Suprapubic skin (tissue), 3 donors: ENCODE results near the gene MAP2K5.

Experiments used
- EP300 ChIP-seq: sonication (generic); formaldehyde crosslinking; IDR thresholded peaks from one replicate; pipeline ENCODE4 v1.6.1; 2017; ENCODE audit warnings: antibody characterized with exemption
- POLR2A ChIP-seq, 2 donors: fragments of 450-650 bp; IDR thresholded peaks; one replicate each; pipeline ENCODE4 v1.6.1; 2017; ENCODE audit warnings: antibody characterized with exemption in 2 of 2, mild to moderate bottlenecking in 2 of 2, moderate library complexity in 2 of 2
- TF ChIP-seq, protein P1 (sequence below), 2 donors: fragments of 200-600 bp in 1 of 2; fragments of 450-650 bp in 1 of 2; sonication (generic) in 1 of 2; IDR thresholded peaks; one replicate each; pipeline ENCODE4 v1.5.1; 2016 to 2019; ENCODE audit warnings: antibody characterized with exemption in 2 of 2, mild to moderate bottlenecking in 1 of 2, moderate library complexity in 1 of 2

DNA sequence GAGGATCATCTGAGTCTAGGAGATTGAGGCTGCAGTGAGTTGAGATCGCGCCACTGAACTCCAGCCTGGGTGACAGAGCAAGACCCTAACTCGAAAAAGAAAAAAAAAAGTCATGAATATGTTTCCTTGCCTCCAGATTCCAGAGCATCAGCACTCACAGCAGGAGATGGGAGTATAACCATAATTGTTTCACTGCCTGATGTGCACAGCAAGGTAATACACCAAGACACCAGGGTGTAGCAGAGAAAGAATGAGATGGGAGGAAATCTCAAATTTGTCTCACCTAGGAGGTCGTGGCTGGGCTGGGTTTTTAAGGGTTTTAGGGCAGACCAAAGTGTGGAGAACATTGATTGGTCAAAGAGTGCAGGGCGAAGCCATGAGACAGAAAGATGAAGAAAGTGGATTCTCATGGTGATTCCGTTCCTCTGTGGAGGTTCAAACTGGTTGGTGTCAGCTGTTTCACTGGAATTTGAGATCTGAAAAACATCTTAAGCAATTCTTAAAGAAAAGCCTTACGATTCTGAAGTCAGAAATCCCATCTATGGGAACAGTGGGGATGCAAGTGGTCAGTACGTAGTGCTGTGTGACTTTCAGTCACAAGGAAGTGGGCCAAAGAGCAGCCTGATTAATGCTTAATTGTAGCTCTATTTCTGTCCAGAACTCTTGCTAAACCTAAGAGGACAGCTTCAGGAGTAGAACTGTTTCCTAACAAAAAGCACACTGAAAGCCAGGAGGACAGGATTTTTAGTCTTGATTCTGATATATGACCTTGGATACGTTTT lies 29.4 kb upstream of the MAP2K5 start:
- TF ChIP-seq POLR2A (IDR thresholded peaks at IDR 0.05) (no peak), EP300 (no peak)
- TF ChIP-seq, protein P1, sequence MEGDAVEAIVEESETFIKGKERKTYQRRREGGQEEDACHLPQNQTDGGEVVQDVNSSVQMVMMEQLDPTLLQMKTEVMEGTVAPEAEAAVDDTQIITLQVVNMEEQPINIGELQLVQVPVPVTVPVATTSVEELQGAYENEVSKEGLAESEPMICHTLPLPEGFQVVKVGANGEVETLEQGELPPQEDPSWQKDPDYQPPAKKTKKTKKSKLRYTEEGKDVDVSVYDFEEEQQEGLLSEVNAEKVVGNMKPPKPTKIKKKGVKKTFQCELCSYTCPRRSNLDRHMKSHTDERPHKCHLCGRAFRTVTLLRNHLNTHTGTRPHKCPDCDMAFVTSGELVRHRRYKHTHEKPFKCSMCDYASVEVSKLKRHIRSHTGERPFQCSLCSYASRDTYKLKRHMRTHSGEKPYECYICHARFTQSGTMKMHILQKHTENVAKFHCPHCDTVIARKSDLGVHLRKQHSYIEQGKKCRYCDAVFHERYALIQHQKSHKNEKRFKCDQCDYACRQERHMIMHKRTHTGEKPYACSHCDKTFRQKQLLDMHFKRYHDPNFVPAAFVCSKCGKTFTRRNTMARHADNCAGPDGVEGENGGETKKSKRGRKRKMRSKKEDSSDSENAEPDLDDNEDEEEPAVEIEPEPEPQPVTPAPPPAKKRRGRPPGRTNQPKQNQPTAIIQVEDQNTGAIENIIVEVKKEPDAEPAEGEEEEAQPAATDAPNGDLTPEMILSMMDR (IDR thresholded peaks at IDR 0.05), result no peak
